SU-DHL-6 (cell line): ENCODE data around the gene PDE8B.

Experiments used
- H2AFZ ChIP-seq: fragments of 200-600 bp; sonication (generic); 2 replicates; pipeline ENCODE4 v1.6.1; 2014; ENCODE audit warnings: low read depth, mild to moderate bottlenecking, moderate library complexity, mixed read lengths, antibody characterized with exemption, low read length; ENCODE audit not compliant: severe bottlenecking
- H3F3A ChIP-seq: fragments of 200-600 bp; shearing (Covaris generic); 2 replicates; pipeline ENCODE4 v1.6.0; 2016; ENCODE audit warnings: antibody characterized with exemption, mild to moderate bottlenecking; ENCODE audit not compliant: insufficient read depth
- H3K27ac ChIP-seq: fragments of 200-600 bp; sonication (generic); 2 replicates; pipeline ENCODE4 v1.5.1; 2016; ENCODE audit warnings: low read depth, mild to moderate bottlenecking, low read length, moderate library complexity, mixed read lengths
- H3K27me3 ChIP-seq: fragments of 200-600 bp; sonication (generic), shearing (Covaris generic); 2 replicates; pipeline ENCODE4 v1.6.0; 2014; ENCODE audit warnings: mild to moderate bottlenecking, low read length
- H3K36me3 ChIP-seq: fragments of 200-600 bp; sonication (generic); 2 replicates; pipeline ENCODE4 v1.6.1; 2014; ENCODE audit warnings: mild to moderate bottlenecking, low read length, mixed read lengths
- H3K4me2 ChIP-seq: fragments of 300-600, 200-600 bp; shearing (Covaris generic), sonication (generic); 2 replicates; pipeline ENCODE4 v1.6.0; 2014; ENCODE audit warnings: low read length, low read depth, mild to moderate bottlenecking; ENCODE audit not compliant: poor library complexity, severe bottlenecking
- H3K4me3 ChIP-seq: fragments of 200-600 bp; sonication (generic); 2 replicates; pipeline ENCODE4 v1.5.1; 2014; ENCODE audit warnings: antibody characterized with exemption, low read length, mild to moderate bottlenecking, mixed read lengths; ENCODE audit not compliant: insufficient read depth, poor library complexity, severe bottlenecking
- H3K79me2 ChIP-seq: fragments of 200-600 bp; sonication (generic); 2 replicates; pipeline ENCODE4 v1.6.1; 2014; ENCODE audit warnings: mild to moderate bottlenecking, low read length, moderate library complexity; ENCODE audit not compliant: insufficient read depth
- H3K9ac ChIP-seq: fragments of 200-600 bp; sonication (generic); 2 replicates; pipeline ENCODE4 v1.7.0; 2014; ENCODE audit warnings: mild to moderate bottlenecking, low read length
- H3K9me2 ChIP-seq: fragments of 200-600 bp; sonication (generic); replicated peaks from 2 replicates; pipeline ENCODE4 v1.6.1; 2014; ENCODE audit warnings: low read length; ENCODE audit not compliant: insufficient read depth
- H3K9me3 ChIP-seq: fragments of 200-600 bp; sonication (generic); 2 replicates; pipeline ENCODE4 v1.6.1; 2014; ENCODE audit warnings: low read length, mixed read lengths; ENCODE audit not compliant: insufficient read depth
- H4K20me1 ChIP-seq: fragments of 200-600 bp; sonication (generic); 2 replicates; pipeline ENCODE4 v1.6.1; 2014; ENCODE audit warnings: low read depth, mild to moderate bottlenecking, antibody characterized with exemption, low read length, moderate library complexity, mixed read lengths
- EZH2phosphoT487 ChIP-seq: fragments of 200-600 bp; sonication (generic), shearing (Covaris generic); conservative IDR thresholded peaks from 2 replicates; pipeline ENCODE4 v1.6.1; 2018; ENCODE audit warnings: mild to moderate bottlenecking, antibody characterized with exemption, low read length, moderate library complexity, mixed read lengths
- TF ChIP-seq, protein P1 (sequence below): fragments of 200-600 bp; sonication (generic); IDR thresholded peaks from one replicate; pipeline ENCODE4 v1.5.1; 2017; ENCODE audit warnings: antibody characterized with exemption, mild to moderate bottlenecking, low read length, moderate library complexity; ENCODE audit not compliant: insufficient read depth, poor library complexity, severe bottlenecking

The PDE8B gene

DNA sequence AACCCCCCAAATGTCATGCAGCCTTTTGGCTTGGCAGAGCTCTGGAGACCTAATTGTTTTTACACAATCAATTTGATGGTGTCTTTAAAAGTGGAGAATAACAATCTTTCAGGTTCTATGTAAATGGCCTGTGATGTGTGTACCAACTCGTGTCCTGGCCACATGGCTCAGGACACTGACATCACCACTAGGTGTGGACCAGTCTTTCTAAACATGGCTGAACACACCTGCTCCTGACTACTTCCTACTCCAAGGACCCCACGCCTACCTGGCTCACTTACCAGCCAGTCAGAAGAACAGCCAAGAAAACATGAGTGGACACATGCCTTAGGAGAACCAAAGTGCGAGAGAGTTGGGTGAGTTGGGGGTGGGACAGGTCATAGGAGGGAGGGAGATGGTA is 210.5 kb downstream of the PDE8B start:
- no peaks in the 10 kb centered on the region for H4K20me1 ChIP-seq
- H3F3A ChIP-seq, result no peaks in the 10 kb centered on the region
- no peak overlapping the region for H3K9ac ChIP-seq
- H3K27me3 ChIP-seq, result no peaks in the 10 kb centered on the region
- H3K9me3 ChIP-seq, result no peaks in the 10 kb centered on the region
- no peak overlapping the region for H2AFZ ChIP-seq
- H3K79me2 ChIP-seq, result no peaks in the 10 kb centered on the region
- H3K9me2 ChIP-seq, result no peaks in the 10 kb centered on the region
- no peaks in the 10 kb centered on the region for H3K36me3 ChIP-seq
- H3K4me2 ChIP-seq, result no peak overlapping the region
- no peak overlapping the region for H3K27ac ChIP-seq
- H3K4me3 ChIP-seq, result no peak overlapping the region
- TF ChIP-seq EZH2phosphoT487, result no peak
- TF ChIP-seq, protein P1, sequence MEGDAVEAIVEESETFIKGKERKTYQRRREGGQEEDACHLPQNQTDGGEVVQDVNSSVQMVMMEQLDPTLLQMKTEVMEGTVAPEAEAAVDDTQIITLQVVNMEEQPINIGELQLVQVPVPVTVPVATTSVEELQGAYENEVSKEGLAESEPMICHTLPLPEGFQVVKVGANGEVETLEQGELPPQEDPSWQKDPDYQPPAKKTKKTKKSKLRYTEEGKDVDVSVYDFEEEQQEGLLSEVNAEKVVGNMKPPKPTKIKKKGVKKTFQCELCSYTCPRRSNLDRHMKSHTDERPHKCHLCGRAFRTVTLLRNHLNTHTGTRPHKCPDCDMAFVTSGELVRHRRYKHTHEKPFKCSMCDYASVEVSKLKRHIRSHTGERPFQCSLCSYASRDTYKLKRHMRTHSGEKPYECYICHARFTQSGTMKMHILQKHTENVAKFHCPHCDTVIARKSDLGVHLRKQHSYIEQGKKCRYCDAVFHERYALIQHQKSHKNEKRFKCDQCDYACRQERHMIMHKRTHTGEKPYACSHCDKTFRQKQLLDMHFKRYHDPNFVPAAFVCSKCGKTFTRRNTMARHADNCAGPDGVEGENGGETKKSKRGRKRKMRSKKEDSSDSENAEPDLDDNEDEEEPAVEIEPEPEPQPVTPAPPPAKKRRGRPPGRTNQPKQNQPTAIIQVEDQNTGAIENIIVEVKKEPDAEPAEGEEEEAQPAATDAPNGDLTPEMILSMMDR, result no peak

DNA sequence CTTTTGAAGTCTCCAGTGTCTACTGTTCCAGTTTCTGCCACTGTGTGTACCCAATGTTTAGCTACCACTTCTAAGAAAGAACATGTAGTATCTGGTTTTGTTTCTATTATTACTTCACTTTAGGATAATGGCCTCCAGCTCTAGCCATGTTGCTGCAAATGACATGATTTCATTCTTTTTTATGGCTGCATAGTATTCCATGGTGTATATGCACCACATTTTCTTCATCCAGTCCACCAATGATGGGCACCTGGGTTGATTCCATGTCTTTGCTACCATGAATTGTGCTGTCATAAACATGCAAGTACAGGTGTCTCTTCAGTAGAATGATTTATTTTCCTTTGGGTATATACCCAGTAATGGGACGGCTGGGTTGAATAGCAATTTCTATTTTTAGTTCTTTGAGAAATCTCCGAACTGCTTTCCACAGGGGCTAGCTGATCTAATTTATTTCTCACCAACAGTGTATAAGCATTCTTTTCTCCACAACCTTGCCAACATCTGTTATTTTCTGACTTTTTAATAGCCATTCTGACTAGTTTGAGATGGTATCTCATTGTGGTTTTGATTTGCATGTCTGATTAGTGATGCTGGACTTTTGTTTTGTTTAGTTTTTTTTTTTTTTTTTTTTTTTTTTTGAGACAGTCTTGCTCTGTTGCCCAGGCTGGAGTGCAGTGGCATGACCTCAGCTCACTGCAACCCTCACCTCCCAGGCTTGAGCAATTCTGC is 212.7 kb downstream of the PDE8B start:
- H4K20me1 ChIP-seq, result no peaks in the 10 kb centered on the region
- H3K27me3 ChIP-seq, result no peaks in the 10 kb centered on the region
- no peak overlapping the region for H3K9ac ChIP-seq
- no peak overlapping the region for H2AFZ ChIP-seq
- no peaks in the 10 kb centered on the region for H3F3A ChIP-seq
- no peaks in the 10 kb centered on the region for H3K79me2 ChIP-seq
- H3K9me3 ChIP-seq, result no peaks in the 10 kb centered on the region
- TF ChIP-seq, protein P1, result no peak
- no peak for TF ChIP-seq EZH2phosphoT487
- no peaks in the 10 kb centered on the region for H3K9me2 ChIP-seq
- no peak overlapping the region for H3K27ac ChIP-seq
- peaks cover 13% of the 10 kb centered on the region; the same call in 1 of the 2 replicates for H3K36me3 ChIP-seq
- H3K4me3 ChIP-seq, result no peak overlapping the region
- H3K4me2 ChIP-seq, result no peak overlapping the region

DNA sequence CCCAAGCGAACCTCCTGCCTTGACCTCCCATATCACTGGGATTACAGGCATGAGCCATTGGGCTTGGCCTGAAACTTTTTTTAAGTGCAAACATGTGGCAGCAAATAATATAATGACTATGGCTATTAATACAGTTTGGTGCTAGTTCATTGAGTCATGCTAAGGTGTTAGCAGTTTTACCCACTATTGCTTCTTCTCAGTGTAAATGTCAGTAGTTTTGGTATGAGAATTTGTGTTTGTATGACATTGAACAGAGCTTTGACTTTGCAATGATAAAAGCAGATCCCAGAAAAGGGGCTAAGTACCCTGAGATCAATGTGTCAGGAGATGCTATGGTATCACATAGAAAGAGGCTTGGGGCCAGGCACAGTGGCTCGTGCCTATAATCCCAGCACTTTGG is 214.4 kb downstream of the PDE8B start:
- Histone ChIP-seq H3K4me3 (no peak overlapping the region), H3K4me2 (no peak overlapping the region), H2AFZ (no peak overlapping the region), H3K27ac (no peak overlapping the region), H3K36me3 (peaks cover 13% of the 10 kb centered on the region; the same call in 1 of the 2 replicates), H3K79me2 (no peaks in the 10 kb centered on the region), H3K27me3 (no peaks in the 10 kb centered on the region), H3K9ac (no peak overlapping the region), H4K20me1 (no peaks in the 10 kb centered on the region), H3K9me2 (no peaks in the 10 kb centered on the region), H3F3A (no peaks in the 10 kb centered on the region), H3K9me3 (no peaks in the 10 kb centered on the region)
- TF ChIP-seq EZH2phosphoT487, result no peak
- TF ChIP-seq, protein P1, result no peak
